Peyer's patch (tissue), 4 donors: Measurements from ENCODE around the gene LIMS2. TPM values are rescaled to one million over a fixed set of nuclear protein-coding genes. Genes with fewer than 3 reads are reported as not detected.

Experiments
- DNase-seq, 3 donors: peaks; one replicate each; pipeline ENCODE4 v3.0.0-alpha.2; 2017 to 2019
- H3K27ac ChIP-seq, 4 donors: fragments of 200-600 bp; sonication (generic); one replicate each; pipeline ENCODE4 v1.5.1; 2016 to 2019
- H3K27me3 ChIP-seq, 2 donors: fragments of 200-600 bp; sonication (generic); one replicate each; pipeline ENCODE4 v1.5.1; 2019
- H3K36me3 ChIP-seq, 3 donors: fragments of 200-600 bp; sonication (generic); one replicate each; pipeline ENCODE4 v1.5.1; 2016 to 2019
- H3K4me1 ChIP-seq, 4 donors: fragments of 200-600 bp; sonication (generic); one replicate each; pipeline ENCODE4 v1.5.1; 2016 to 2019
- H3K4me3 ChIP-seq, 4 donors: fragments of 200-600 bp; sonication (generic); 1 replicate in 3 of 4; 2 replicates in 1 of 4; pipeline ENCODE4 v1.5.1; 2016 to 2019; ENCODE audit warnings: mild to moderate bottlenecking in 1 of 4
- H3K9me3 ChIP-seq, 4 donors: fragments of 200-600 bp; sonication (generic); one replicate each; pipeline ENCODE4 v1.5.1; 2016 to 2019; ENCODE audit warnings: mild to moderate bottlenecking in 1 of 4
- POLR2A ChIP-seq, 2 donors: fragments of 450-650 bp; IDR thresholded peaks; one replicate each; pipeline ENCODE4 v1.5.1; 2017; ENCODE audit warnings: antibody characterized with exemption in 2 of 2, mild to moderate bottlenecking in 2 of 2, moderate library complexity in 2 of 2
- total RNA-seq, 4 donors: library from RNA; depleted of rRNA; stranded (reverse); fragments of >200 nt; gene quantifications; one replicate each; pipeline ENCODE4 v1.1.0, GENCODE V29; 2016
- TF ChIP-seq, protein P1 (sequence below), 6 experiments: fragments of 450-650 bp in 4 of 6; fragments of 200-600 bp in 2 of 6; sonication (generic) in 1 of 6; IDR thresholded peaks; one replicate each; pipeline ENCODE4 v1.5.1; 2017 to 2019; ENCODE audit warnings: antibody characterized with exemption in 6 of 6, mild to moderate bottlenecking in 3 of 6, moderate library complexity in 1 of 6

LIMS2 gene
- total RNA-seq, 4 donors from 2014 or later, result 7.7 to 95.7 (median 21.9) TPM

DNA sequence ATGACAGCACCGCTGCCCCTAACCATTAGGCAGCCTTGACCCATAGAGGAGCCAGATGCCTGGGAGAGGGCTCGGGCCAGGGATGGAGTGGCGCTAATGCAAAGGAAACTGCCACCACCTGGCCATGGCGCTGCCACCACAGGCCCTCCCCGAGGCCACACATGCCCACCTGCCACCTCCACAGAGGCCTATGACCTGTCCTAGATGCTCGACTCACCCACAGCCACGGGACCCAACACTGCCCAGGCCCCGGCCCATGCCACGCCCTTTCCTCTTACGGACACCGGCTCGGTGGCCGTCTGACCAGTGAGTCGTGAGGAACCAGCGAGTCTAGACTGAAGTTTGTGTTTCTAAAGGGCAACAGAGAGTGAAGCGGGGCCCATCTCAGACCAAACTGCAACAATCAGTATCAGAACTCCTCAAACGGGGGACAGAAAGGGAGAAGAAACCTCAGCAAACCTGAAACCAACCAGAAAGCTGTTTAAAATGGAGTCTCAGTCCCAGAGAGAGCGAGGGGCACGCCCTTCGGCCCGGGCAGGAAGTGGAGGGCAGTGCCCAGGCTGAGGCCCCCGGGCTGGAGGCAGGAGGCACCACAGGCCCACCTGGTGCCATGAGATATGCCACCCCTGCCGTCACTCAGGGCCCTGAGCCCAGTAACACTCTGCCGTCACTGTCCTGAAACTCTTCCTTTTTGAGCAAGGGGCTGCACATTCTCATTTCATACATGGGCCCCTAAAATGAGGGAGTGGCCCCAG, 28.7 kb downstream of the LIMS2 start:
- H3K4me3 ChIP-seq, result no peak overlapping the region
- H3K9me3 ChIP-seq, result no peaks in the 10 kb centered on the region
- TF ChIP-seq POLR2A (IDR thresholded peaks at IDR 0.05), result no peak
- TF ChIP-seq, protein P1, sequence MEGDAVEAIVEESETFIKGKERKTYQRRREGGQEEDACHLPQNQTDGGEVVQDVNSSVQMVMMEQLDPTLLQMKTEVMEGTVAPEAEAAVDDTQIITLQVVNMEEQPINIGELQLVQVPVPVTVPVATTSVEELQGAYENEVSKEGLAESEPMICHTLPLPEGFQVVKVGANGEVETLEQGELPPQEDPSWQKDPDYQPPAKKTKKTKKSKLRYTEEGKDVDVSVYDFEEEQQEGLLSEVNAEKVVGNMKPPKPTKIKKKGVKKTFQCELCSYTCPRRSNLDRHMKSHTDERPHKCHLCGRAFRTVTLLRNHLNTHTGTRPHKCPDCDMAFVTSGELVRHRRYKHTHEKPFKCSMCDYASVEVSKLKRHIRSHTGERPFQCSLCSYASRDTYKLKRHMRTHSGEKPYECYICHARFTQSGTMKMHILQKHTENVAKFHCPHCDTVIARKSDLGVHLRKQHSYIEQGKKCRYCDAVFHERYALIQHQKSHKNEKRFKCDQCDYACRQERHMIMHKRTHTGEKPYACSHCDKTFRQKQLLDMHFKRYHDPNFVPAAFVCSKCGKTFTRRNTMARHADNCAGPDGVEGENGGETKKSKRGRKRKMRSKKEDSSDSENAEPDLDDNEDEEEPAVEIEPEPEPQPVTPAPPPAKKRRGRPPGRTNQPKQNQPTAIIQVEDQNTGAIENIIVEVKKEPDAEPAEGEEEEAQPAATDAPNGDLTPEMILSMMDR (IDR thresholded peaks at IDR 0.05), result no peak
- H3K27me3 ChIP-seq, result no peaks in the 10 kb centered on the region
- peak overlapping the region in 2 of 4 donors; percentile 43 to 45 for H3K27ac ChIP-seq
- no peaks in the 10 kb centered on the region for H3K36me3 ChIP-seq
- DNase-seq, result no peak
- H3K4me1 ChIP-seq, result peaks cover 0 to 24% (median 14%) of the 10 kb centered on the region in 4 donors

GRCh38 chr2:127645395-127646291, 29.7 kb downstream of the LIMS2 start, which contains the start of gene GPR17:
TSS of gene GPR17 (plus strand) at chr2:127646153. CDS start at chr2:127650736, 4,583 bp downstream.
- Histone ChIP-seq H3K4me1 (peaks cover 0 to 32% (median 17%) of the 10 kb centered on the region in 4 donors), H3K9me3 (no peaks in the 10 kb centered on the region), H3K4me3 (no peak within 1 kb of the TSS), H3K27me3 (no peaks in the 10 kb centered on the region), H3K27ac (peak within 1 kb of the TSS in 1 of 4 donors; percentile 45), H3K36me3 (no peaks in the 10 kb centered on the region)
- TF ChIP-seq, protein P1 (IDR thresholded peaks at IDR 0.05), result no peak
- TF ChIP-seq POLR2A (IDR thresholded peaks at IDR 0.05), result no peak
- DNase-seq, result no peak

DNA sequence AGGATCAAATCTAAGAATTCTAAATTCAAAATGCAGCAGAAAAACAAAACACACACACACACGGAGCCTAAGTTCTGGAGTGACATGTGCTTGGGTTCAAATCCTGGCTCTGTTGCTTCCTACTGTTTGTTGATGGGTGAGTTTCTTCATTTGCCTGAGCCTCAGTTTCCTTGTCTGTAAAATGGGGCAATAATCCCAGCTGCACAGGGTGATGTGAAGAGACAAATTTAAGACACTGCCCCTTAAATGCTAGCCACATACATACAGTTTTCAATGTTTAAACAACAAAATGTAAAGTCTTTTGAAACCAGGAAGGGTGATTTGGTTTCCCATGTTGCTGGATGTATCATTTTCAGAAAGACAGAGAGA, 30.3 kb downstream of the LIMS2 start:
- Histone ChIP-seq H3K4me1 (peaks cover 0 to 33% (median 20%) of the 10 kb centered on the region in 4 donors), H3K9me3 (no peaks in the 10 kb centered on the region), H3K27ac (peak overlapping the region in 1 of 4 donors; percentile 26), H3K36me3 (no peaks in the 10 kb centered on the region), H3K4me3 (no peak overlapping the region), H3K27me3 (no peaks in the 10 kb centered on the region)
- TF ChIP-seq, protein P1 (IDR thresholded peaks at IDR 0.05), result no peak
- TF ChIP-seq POLR2A (IDR thresholded peaks at IDR 0.05), result no peak
- no peak for DNase-seq

DNA sequence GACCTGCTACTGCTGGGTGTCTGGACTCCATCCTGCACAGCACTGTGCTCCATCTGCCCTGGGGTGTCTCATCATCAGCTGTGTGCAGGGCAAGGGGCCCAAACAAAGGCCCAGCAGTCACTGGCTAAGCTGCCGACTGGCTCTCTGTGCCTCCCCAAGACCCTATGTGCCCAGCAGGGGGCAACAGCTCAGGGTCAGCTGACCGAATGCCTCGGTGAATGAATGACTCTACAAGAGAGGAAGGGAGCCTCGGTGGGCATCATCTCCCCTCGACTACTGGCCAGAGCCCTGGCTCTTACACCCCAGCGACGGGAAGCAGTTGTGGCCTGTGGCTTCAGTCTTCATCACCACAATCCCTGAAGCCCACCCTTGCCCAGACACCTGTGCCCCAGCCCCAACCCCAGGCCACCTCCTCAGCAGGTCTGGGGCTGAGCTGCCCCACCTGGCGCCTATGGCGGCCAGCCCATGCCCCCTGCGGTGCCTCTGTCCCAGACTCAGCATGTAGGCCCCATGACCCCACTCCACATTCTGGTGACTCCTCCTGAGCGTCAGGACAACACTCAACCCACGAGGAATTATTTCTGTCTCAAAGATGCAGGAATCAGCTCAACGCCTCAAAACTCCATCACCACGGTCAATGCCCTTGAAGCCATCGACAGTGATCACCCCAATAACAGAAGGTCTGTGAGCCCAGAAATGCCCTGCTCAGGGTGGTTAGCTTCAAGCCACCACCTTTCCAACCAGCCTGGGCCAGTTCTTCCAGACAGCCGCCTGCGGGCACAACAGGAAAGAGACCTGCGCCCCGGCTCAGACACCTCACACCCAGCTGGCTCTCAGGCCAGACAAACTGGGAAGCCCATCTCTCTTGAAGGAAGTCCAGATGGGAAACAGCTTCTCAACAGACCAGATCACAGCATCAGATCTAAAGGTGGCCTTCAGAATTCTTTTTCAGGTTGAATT, 31.0 kb downstream of the LIMS2 start:
- Histone ChIP-seq H3K4me1 (peaks cover 0 to 33% (median 22%) of the 10 kb centered on the region in 4 donors), H3K36me3 (no peaks in the 10 kb centered on the region), H3K9me3 (no peaks in the 10 kb centered on the region), H3K27me3 (no peaks in the 10 kb centered on the region), H3K27ac (peak overlapping the region in 1 of 4 donors; percentile 26), H3K4me3 (no peak overlapping the region)
- DNase-seq, result no peak
- no peak for TF ChIP-seq POLR2A (IDR thresholded peaks at IDR 0.05)
- TF ChIP-seq, protein P1 (IDR thresholded peaks at IDR 0.05), result no peak
